ENCODE results near the gene MPHOSPH9.

DNA sequence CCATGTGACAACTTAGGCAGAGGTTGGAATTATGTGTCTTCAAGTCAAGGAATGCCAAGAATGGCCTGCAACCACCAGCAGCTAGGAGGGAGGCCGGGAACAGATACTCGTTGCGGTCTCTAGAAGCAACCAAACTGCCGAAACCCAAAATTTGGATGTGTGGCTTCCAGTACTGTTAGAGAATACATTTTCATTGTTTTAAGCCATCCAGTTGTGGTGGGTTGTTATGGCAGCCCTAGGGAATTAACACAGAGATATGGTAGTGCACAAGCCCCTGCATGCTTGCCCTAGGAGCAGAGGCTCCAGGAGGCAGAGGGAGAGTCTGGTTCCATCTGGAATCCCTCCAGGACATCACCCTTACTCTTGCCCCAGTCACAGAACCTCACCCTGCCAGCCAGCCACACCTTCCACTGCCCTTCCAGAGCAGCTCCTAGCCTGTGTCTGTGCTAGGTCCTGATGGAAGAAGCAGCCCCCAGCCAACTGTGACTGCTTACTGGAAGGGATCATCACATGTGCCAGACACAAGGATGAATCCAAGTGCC lies 101.6 kb downstream of the MPHOSPH9 start:
- TF ChIP-seq CTCF (IDR thresholded peaks at IDR 0.05 in 2 of 3, conservative IDR thresholded peaks at IDR 0.05 in 1 of 3; ENCODE audit: borderline replicate concordance in 1 of 3, insufficient read depth in 1 of 3, low read depth in 2 of 3, low read length in 2 of 3) = no peak
- TF ChIP-seq, protein P1, sequence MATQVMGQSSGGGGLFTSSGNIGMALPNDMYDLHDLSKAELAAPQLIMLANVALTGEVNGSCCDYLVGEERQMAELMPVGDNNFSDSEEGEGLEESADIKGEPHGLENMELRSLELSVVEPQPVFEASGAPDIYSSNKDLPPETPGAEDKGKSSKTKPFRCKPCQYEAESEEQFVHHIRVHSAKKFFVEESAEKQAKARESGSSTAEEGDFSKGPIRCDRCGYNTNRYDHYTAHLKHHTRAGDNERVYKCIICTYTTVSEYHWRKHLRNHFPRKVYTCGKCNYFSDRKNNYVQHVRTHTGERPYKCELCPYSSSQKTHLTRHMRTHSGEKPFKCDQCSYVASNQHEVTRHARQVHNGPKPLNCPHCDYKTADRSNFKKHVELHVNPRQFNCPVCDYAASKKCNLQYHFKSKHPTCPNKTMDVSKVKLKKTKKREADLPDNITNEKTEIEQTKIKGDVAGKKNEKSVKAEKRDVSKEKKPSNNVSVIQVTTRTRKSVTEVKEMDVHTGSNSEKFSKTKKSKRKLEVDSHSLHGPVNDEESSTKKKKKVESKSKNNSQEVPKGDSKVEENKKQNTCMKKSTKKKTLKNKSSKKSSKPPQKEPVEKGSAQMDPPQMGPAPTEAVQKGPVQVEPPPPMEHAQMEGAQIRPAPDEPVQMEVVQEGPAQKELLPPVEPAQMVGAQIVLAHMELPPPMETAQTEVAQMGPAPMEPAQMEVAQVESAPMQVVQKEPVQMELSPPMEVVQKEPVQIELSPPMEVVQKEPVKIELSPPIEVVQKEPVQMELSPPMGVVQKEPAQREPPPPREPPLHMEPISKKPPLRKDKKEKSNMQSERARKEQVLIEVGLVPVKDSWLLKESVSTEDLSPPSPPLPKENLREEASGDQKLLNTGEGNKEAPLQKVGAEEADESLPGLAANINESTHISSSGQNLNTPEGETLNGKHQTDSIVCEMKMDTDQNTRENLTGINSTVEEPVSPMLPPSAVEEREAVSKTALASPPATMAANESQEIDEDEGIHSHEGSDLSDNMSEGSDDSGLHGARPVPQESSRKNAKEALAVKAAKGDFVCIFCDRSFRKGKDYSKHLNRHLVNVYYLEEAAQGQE (IDR thresholded peaks at IDR 0.05; ENCODE audit: low read depth) = no peak
- TF ChIP-seq SP1 (IDR thresholded peaks at IDR 0.05; ENCODE audit: low read depth) = no peak
- TF ChIP-seq SRF (IDR thresholded peaks at IDR 0.05; ENCODE audit: low read depth) = no peak
- no peak for TF ChIP-seq POLR2AphosphoS5 (IDR thresholded peaks at IDR 0.05; ENCODE audit: low read depth, low read length)

Measured in HCT116 (cell line).